Breast epithelium (tissue), 3 donors: ENCODE data around the gene COL8A2.

Source experiments
- POLR2A ChIP-seq: fragments of 450-650 bp; IDR thresholded peaks from one replicate; pipeline ENCODE4 v1.6.1; 2016; ENCODE audit warnings: antibody characterized with exemption, mild to moderate bottlenecking, moderate library complexity
- POLR2AphosphoS5 ChIP-seq, 3 donors: sonication (generic); formaldehyde crosslinking; IDR thresholded peaks; one replicate each; pipeline ENCODE4 v1.6.1; 2017; ENCODE audit warnings: antibody characterized with exemption in 3 of 3
- TF ChIP-seq, protein P1 (sequence below), 3 donors: fragments of 450-650 bp; IDR thresholded peaks; one replicate each; pipeline ENCODE4 v1.5.1; 2016 to 2017; ENCODE audit warnings: antibody characterized with exemption in 3 of 3, mild to moderate bottlenecking in 3 of 3, moderate library complexity in 3 of 3

GRCh38 chr1:36088577-36089392 is 36.2 kb downstream of the COL8A2 start, which contains the start of gene ADPRS:
- TF ChIP-seq POLR2AphosphoS5 (IDR thresholded peaks at IDR 0.05) (peak; percentile 94 to 99 (median 98)), POLR2A (peak; percentile 90)
- TF ChIP-seq, protein P1, sequence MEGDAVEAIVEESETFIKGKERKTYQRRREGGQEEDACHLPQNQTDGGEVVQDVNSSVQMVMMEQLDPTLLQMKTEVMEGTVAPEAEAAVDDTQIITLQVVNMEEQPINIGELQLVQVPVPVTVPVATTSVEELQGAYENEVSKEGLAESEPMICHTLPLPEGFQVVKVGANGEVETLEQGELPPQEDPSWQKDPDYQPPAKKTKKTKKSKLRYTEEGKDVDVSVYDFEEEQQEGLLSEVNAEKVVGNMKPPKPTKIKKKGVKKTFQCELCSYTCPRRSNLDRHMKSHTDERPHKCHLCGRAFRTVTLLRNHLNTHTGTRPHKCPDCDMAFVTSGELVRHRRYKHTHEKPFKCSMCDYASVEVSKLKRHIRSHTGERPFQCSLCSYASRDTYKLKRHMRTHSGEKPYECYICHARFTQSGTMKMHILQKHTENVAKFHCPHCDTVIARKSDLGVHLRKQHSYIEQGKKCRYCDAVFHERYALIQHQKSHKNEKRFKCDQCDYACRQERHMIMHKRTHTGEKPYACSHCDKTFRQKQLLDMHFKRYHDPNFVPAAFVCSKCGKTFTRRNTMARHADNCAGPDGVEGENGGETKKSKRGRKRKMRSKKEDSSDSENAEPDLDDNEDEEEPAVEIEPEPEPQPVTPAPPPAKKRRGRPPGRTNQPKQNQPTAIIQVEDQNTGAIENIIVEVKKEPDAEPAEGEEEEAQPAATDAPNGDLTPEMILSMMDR (IDR thresholded peaks at IDR 0.05), result peak; percentile 92 to 99 (median 99)
